PC-3 (cell line): Measurements from ENCODE around the gene ARHGAP18. TPM values are rescaled to one million over a fixed set of nuclear protein-coding genes. Genes with fewer than 3 reads are reported as not detected.

ENCODE experiments used
- ATAC-seq: fragments of 200-7000 bp; cut with Tn5 transposase; 2 replicates; pipeline ENCODE4 v1.9.1; 2020; ENCODE audit warnings: mild to moderate bottlenecking, moderate library complexity
- BruUV-seq: library from RNA; stranded (reverse); fragments of 400-500 nt; replicated peaks from 2 replicates; lab custom pipeline; 2021; lab: Mats Ljungman, UMichigan
- CTCF ChIA-PET: fragments of 300-600 bp; sonication (Branson Sonifier 250); formaldehyde crosslinking; loops from one replicate; lab custom pipeline; 2022; ENCODE audit warnings: antibody characterized with exemption; lab: Charles Lee
- POLR2A ChIA-PET: fragments of 300-600 bp; sonication (Branson Sonifier 250); formaldehyde crosslinking; loops from one replicate; lab custom pipeline; 2022; ENCODE audit warnings: antibody characterized with exemption; ENCODE audit not compliant: unreplicated experiment; lab: Charles Lee
- DNase-seq: peaks from one replicate; pipeline ENCODE4 v3.0.0-alpha.2; 2015
- H2AFZ ChIP-seq: fragments of 300-600 bp; sonication (generic); 2 replicates; pipeline ENCODE4 v1.6.0; 2016; ENCODE audit warnings: antibody characterized with exemption, low read length
- H3F3A ChIP-seq: fragments of 300-600 bp; sonication (generic); one replicate; pipeline ENCODE4 v1.6.0; 2017; ENCODE audit warnings: antibody characterized with exemption, low read length, control low read depth, mild to moderate bottlenecking; ENCODE audit not compliant: unreplicated experiment
- H3K27ac ChIP-seq: fragments of 300-600 bp; sonication (generic); 2 replicates; pipeline ENCODE4 v1.5.1; 2016; ENCODE audit warnings: mild to moderate bottlenecking, low read length
- H3K27me3 ChIP-seq: fragments of 300-600 bp; sonication (generic); 2 replicates; pipeline ENCODE4 v1.6.1; 2016; ENCODE audit warnings: low read length, mixed read lengths
- H3K36me3 ChIP-seq: fragments of 300-600 bp; sonication (generic); 2 replicates; pipeline ENCODE4 v1.6.1; 2016; ENCODE audit warnings: low read depth, mixed run types, low read length, mixed read lengths
- H3K4me1 ChIP-seq: fragments of 300-600 bp; sonication (generic); 2 replicates; pipeline ENCODE4 v1.5.1; 2016; ENCODE audit warnings: low read length; ENCODE audit not compliant: insufficient read depth
- H3K4me2 ChIP-seq: fragments of 300-600 bp; sonication (generic); 2 replicates; pipeline ENCODE4 v1.6.0; 2016; ENCODE audit warnings: low read length
- H3K4me3 ChIP-seq: fragments of 300-600 bp; sonication (generic); 2 replicates; pipeline ENCODE4 v1.5.1; 2016; ENCODE audit warnings: mild to moderate bottlenecking, low read length, mixed read lengths
- H3K79me2 ChIP-seq: fragments of 300-600 bp; sonication (generic); 2 replicates; pipeline ENCODE4 v1.6.1; 2017; ENCODE audit warnings: low read length, mixed read lengths
- H3K9ac ChIP-seq: fragments of 300-600 bp; sonication (generic); 2 replicates; pipeline ENCODE4 v1.6.0; 2016; ENCODE audit warnings: mild to moderate bottlenecking, low read length
- H3K9me2 ChIP-seq: fragments of 300-600 bp; sonication (generic); replicated peaks from 2 replicates; pipeline ENCODE4 v1.6.1; 2016; ENCODE audit warnings: mixed run types, low read length, mixed read lengths
- H3K9me3 ChIP-seq: fragments of 300-600 bp; sonication (generic); 2 replicates; pipeline ENCODE4 v1.6.1; 2016; ENCODE audit warnings: low read length, mixed read lengths
- H4K20me1 ChIP-seq: fragments of 300-600 bp; sonication (generic); 2 replicates; pipeline ENCODE4 v1.6.1; 2016; ENCODE audit warnings: low read length, mixed read lengths
- CTCF ChIP-seq: fragments of 300-600 bp; sonication (generic); conservative IDR thresholded peaks from 2 replicates; pipeline ENCODE4 v1.5.1; 2017; ENCODE audit warnings: antibody characterized with exemption, low read depth, mild to moderate bottlenecking, low read length
- EZH2 ChIP-seq: fragments of 300-600 bp; sonication (generic); IDR thresholded peaks from one replicate; pipeline ENCODE4 v1.6.1; 2017; ENCODE audit warnings: antibody characterized with exemption, mild to moderate bottlenecking, low read length; ENCODE audit not compliant: unreplicated experiment
- EZH2phosphoT487 ChIP-seq: fragments of 300-600 bp; sonication (generic); IDR thresholded peaks from 2 replicates; pipeline ENCODE4 v1.6.1; 2018; ENCODE audit warnings: mild to moderate bottlenecking, antibody characterized with exemption, low read length, borderline replicate concordance
- intact Hi-C: fragments of 100-400 bp; cut with micrococcal nuclease; formaldehyde crosslinking; loops from 2 replicates; pipeline ENCODE4 v1.9.0; 2023
- total RNA-seq: library from RNA; depleted of rRNA; stranded (reverse); fragments of >200 nt; gene quantifications from 2 replicates; pipeline ENCODE4 v1.2.3, GENCODE V29; 2014

Gene ARHGAP18
- total RNA-seq, 1 experiment from 2014 or later = 5.9 TPM

GRCh38 chr6:129747588-129748112, 37.7 kb upstream of the ARHGAP18 start:
- ATAC-seq = no peak
- intact Hi-C loops = loop anchor here (2.0 kb wide), 3 partner anchors 37 to 271 kb away; partner anchors contain the start of genes ARHGAP18 and L3MBTL3
- no peaks in the 10 kb centered on the region for H3K9me3 ChIP-seq
- peak overlapping the region; percentile 92; the same call in 1 of the 2 replicates for H3K27ac ChIP-seq
- peaks cover 6% of the 10 kb centered on the region for H3F3A ChIP-seq
- H3K9ac ChIP-seq = no peak overlapping the region
- no peak for TF ChIP-seq EZH2
- no peak for TF ChIP-seq EZH2phosphoT487
- TF ChIP-seq CTCF = no peak
- no peaks in the 10 kb centered on the region for H3K79me2 ChIP-seq
- no peaks in the 10 kb centered on the region for H3K36me3 ChIP-seq
- H3K9me2 ChIP-seq = no peaks in the 10 kb centered on the region
- no peak overlapping the region for H2AFZ ChIP-seq
- CTCF ChIA-PET = interaction anchor here (0.6 kb wide), 1 partner anchor 62 kb away, joined by 3 read pairs; no protein-coding TSS in a partner anchor
- H4K20me1 ChIP-seq = no peaks in the 10 kb centered on the region
- TSS peak; percentile 39 for BruUV-seq
- H3K4me1 ChIP-seq = peaks cover 55% of the 10 kb centered on the region
- H3K4me2 ChIP-seq = peak overlapping the region; percentile 83; the same call in 1 of the 2 replicates
- no peak for DNase-seq
- H3K4me3 ChIP-seq = no peak overlapping the region
- POLR2A ChIA-PET = no interaction called here
- H3K27me3 ChIP-seq = no peaks in the 10 kb centered on the region

- ChIA-PET POLR2A (interaction anchor here (0.5 kb wide), 1 partner anchor 183 kb away, joined by 3 read pairs; no protein-coding TSS in a partner anchor), CTCF (interaction anchor here (1.1 kb wide), 1 partner anchor 16 kb away, joined by 6 read pairs; no protein-coding TSS in a partner anchor)
- Histone ChIP-seq H3K27me3 (no peaks in the 10 kb centered on the region), H3K79me2 (no peaks in the 10 kb centered on the region), H3F3A (peaks cover 4% of the 10 kb centered on the region), H3K36me3 (no peaks in the 10 kb centered on the region), H3K9ac (no peak overlapping the region), H4K20me1 (no peaks in the 10 kb centered on the region), H3K4me3 (no peak overlapping the region), H2AFZ (no peak overlapping the region), H3K4me2 (peak overlapping the region; percentile 40; the same call in 1 of the 2 replicates), H3K9me2 (no peaks in the 10 kb centered on the region), H3K9me3 (no peaks in the 10 kb centered on the region), H3K4me1 (peaks cover 40% of the 10 kb centered on the region), H3K27ac (no peak overlapping the region)
- BruUV-seq = no TSS peak
- intact Hi-C loops = no loop called here
- ATAC-seq = no peak
- no peak for TF ChIP-seq EZH2
- no peak for DNase-seq
These were observed 34.9 kb upstream of the ARHGAP18 start for GRCh38 chr6:129744880-129745237.

GRCh38 chr6:129744201-129744879, 34.4 kb upstream of the ARHGAP18 start:
- Histone ChIP-seq H3K36me3 (no peaks in the 10 kb centered on the region), H3K27ac (peak overlapping the region; percentile 41), H3K4me3 (no peak overlapping the region), H3K27me3 (no peaks in the 10 kb centered on the region), H3K9me3 (no peaks in the 10 kb centered on the region), H3F3A (no peaks in the 10 kb centered on the region), H3K4me2 (peak overlapping the region; percentile 40), H3K79me2 (no peaks in the 10 kb centered on the region), H3K4me1 (peaks cover 35% of the 10 kb centered on the region), H2AFZ (0 out of 2 replicates have a peak overlapping the region, but pooled peaks have one; percentile 11), H4K20me1 (no peaks in the 10 kb centered on the region), H3K9me2 (no peaks in the 10 kb centered on the region), H3K9ac (no peak overlapping the region)
- TF ChIP-seq EZH2phosphoT487 = no peak
- TF ChIP-seq EZH2 = no peak
- TF ChIP-seq CTCF = no peak
- no TSS peak for BruUV-seq
- ChIA-PET CTCF (no interaction called here), POLR2A (interaction anchor here (0.5 kb wide), 1 partner anchor 182 kb away, joined by 3 read pairs; no protein-coding TSS in a partner anchor)
- intact Hi-C loops = no loop called here
- DNase-seq (peak; percentile 82), ATAC-seq (peak; percentile 81)
